Liver (tissue), 9 donors: ENCODE measurements around the gene B3GAT3. TPM values are rescaled to one million over a fixed set of nuclear protein-coding genes. Genes with fewer than 3 reads are reported as not detected.

Experiments
- DNase-seq: peaks from one replicate; pipeline ENCODE4 v3.0.0-alpha.2; 2017; ENCODE audit warnings: low spot score
- H3K27ac ChIP-seq, 2 donors: one replicate each; pipeline ENCODE4 v1.7.0; 2013; ENCODE audit warnings: inconsistent platforms in 2 of 2, low read length in 2 of 2, control low read depth in 1 of 2, low read depth in 1 of 2, mild to moderate bottlenecking in 1 of 2
- H3K27me3 ChIP-seq, 4 donors: one replicate each; pipeline versions ENCODE4 v1.6.1 to v1.7.0; 2013; ENCODE audit warnings: low read length in 3 of 4, inconsistent platforms in 1 of 4, mild to moderate bottlenecking in 1 of 4, moderate library complexity in 1 of 4; ENCODE audit not compliant: control insufficient read depth in 4 of 4, insufficient read depth in 4 of 4
- H3K36me3 ChIP-seq, 4 donors: one replicate each; pipeline versions ENCODE4 v1.6.1 to v1.7.0; 2013; ENCODE audit warnings: low read length in 3 of 4, mild to moderate bottlenecking in 3 of 4, low read depth in 1 of 4, moderate library complexity in 1 of 4; ENCODE audit not compliant: control insufficient read depth in 4 of 4, insufficient read depth in 3 of 4
- H3K4me1 ChIP-seq, 4 donors: one replicate each; pipeline versions ENCODE4 v1.6.1 to v1.7.0; 2013; ENCODE audit warnings: low read length in 3 of 4, mild to moderate bottlenecking in 3 of 4, moderate library complexity in 1 of 4; ENCODE audit not compliant: control insufficient read depth in 4 of 4, insufficient read depth in 4 of 4
- H3K4me3 ChIP-seq, 3 donors: one replicate each; pipeline versions ENCODE4 v1.6.1 to v1.7.0; 2013; ENCODE audit warnings: low read length in 3 of 3, control low read depth in 1 of 3, low read depth in 1 of 3, mild to moderate bottlenecking in 1 of 3
- H3K9ac ChIP-seq, 2 donors: one replicate each; pipeline ENCODE4 v1.7.0; 2013; ENCODE audit warnings: low read length in 2 of 2, mild to moderate bottlenecking in 2 of 2, moderate library complexity in 2 of 2, control low read depth in 1 of 2, low read depth in 1 of 2
- H3K9me3 ChIP-seq, 4 donors: one replicate each; pipeline versions ENCODE4 v1.6.1 to v1.7.0; 2013; ENCODE audit warnings: low read length in 3 of 4; ENCODE audit not compliant: control insufficient read depth in 4 of 4
- EGR1 ChIP-seq, 2 donors: IDR thresholded peaks; 2 replicates each; pipeline ENCODE4 v1.6.1; 2016 to 2018; ENCODE audit warnings: antibody characterized with exemption in 2 of 2, low read depth in 2 of 2
- FOXA2 ChIP-seq: IDR thresholded peaks from 2 replicates; pipeline ENCODE4 v1.6.1; 2016; ENCODE audit warnings: antibody characterized with exemption
- GABPA ChIP-seq, 2 donors: IDR thresholded peaks in 1 of 2; conservative IDR thresholded peaks in 1 of 2; 2 replicates each; pipeline ENCODE4 v1.6.1; 2016; ENCODE audit warnings: antibody characterized with exemption in 2 of 2, mild to moderate bottlenecking in 1 of 2, moderate library complexity in 1 of 2
- HNF4G ChIP-seq: IDR thresholded peaks from 2 replicates; pipeline ENCODE4 v1.6.1; 2016; ENCODE audit warnings: antibody characterized with exemption
- JUND ChIP-seq, 2 donors: IDR thresholded peaks; 2 replicates each; pipeline ENCODE4 v1.6.1; 2016; ENCODE audit warnings: antibody characterized with exemption in 2 of 2
- NR2F2 ChIP-seq: IDR thresholded peaks from 2 replicates; pipeline ENCODE4 v1.6.1; 2016; ENCODE audit warnings: antibody characterized with exemption
- RAD21 ChIP-seq, 2 donors: IDR thresholded peaks; 2 replicates each; pipeline ENCODE4 v1.6.1; 2016; ENCODE audit warnings: antibody characterized with exemption in 2 of 2, mild to moderate bottlenecking in 2 of 2
- SP1 ChIP-seq: IDR thresholded peaks from 2 replicates; pipeline ENCODE4 v1.6.1; 2018; ENCODE audit warnings: antibody characterized with exemption, mild to moderate bottlenecking
- TAF1 ChIP-seq: conservative IDR thresholded peaks from 2 replicates; pipeline ENCODE4 v1.6.1; 2016; ENCODE audit warnings: antibody characterized with exemption, mild to moderate bottlenecking
- YY1 ChIP-seq: IDR thresholded peaks from 2 replicates; pipeline ENCODE4 v1.6.1; 2016; ENCODE audit warnings: antibody characterized with exemption, mild to moderate bottlenecking
- WGBS: extraction: QIAGEN DNeasy Blood & Tissue Kit; methylation state at CpG from one replicate; pipeline ENCODE4 v1.1.7; 2013; 5-methylcytosine and 5-hydroxymethylcytosine counted together
- polyA plus RNA-seq, 2 donors: library from polyadenylated mRNA; stranded (reverse) in 1 of 2; unstranded in 1 of 2; fragments of 200-250 nt in 1 of 2; fragments of >200 nt in 1 of 2; fragmentation: Nextera tagmentation in 1 of 2; extraction: Ambion mirVana in 1 of 2; gene quantifications; one replicate each; pipeline versions ENCODE4 v1.2.1 to v1.2.3, GENCODE V29; 2013 to 2015
- total RNA-seq, 2 donors: library from RNA; depleted of rRNA; stranded (reverse); fragments of >200 nt; gene quantifications; one replicate each; pipeline ENCODE4 v1.2.3, GENCODE V29; 2014
- TF ChIP-seq, protein P1 (sequence below): IDR thresholded peaks from 2 replicates; pipeline ENCODE4 v1.6.1; 2016; ENCODE audit warnings: antibody characterized with exemption
- TF ChIP-seq, protein P2 (sequence below): fragments of 150-350 bp; IDR thresholded peaks from 2 replicates; pipeline ENCODE4 v1.5.1; 2017; ENCODE audit warnings: improper control_type of control experiment, low read depth, low read length; ENCODE audit not compliant: missing input control
- TF ChIP-seq, protein P3 (sequence below): IDR thresholded peaks from 2 replicates; pipeline ENCODE4 v1.6.1; 2016; ENCODE audit warnings: antibody characterized with exemption
- TF ChIP-seq, protein P4 (sequence below): IDR thresholded peaks from 2 replicates; pipeline ENCODE4 v1.6.1; 2016; ENCODE audit warnings: antibody characterized with exemption, mild to moderate bottlenecking
- TF ChIP-seq, protein P5 (sequence below): IDR thresholded peaks from 2 replicates; pipeline ENCODE4 v1.6.1; 2016; ENCODE audit warnings: antibody characterized with exemption
- donor health status: healthy.
- donor health status: healthy.
- donor health status: healthy.
- donor health status: healthy.
- donor health status: healthy.

B3GAT3 gene
- total and polyA plus RNA-seq, 4 donors, result 13.1 to 29.2 (median 17.8) TPM

DNA sequence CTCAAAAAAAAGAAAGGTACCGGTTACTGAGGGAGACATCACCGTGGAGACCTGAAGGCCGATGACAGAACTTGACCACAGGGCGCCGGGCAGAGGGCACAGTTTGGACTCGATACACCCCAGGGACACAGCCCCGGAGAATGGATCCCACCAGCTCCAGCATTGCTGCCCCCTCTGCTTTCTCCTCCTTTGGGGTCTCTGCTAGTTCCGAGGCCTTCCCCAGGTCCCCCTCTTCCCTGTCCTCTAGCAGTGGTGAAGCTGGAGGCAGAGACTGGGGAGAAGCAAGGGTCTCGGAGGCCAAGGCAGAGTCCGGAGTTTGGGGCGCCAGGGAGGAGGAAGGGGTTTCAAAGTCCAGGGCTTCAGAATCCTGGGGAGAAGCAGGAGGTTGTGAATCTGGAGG lies 43.2 kb downstream of the B3GAT3 start:
- Histone ChIP-seq H3K27ac (no peak overlapping the region), H3K9ac (no peak overlapping the region), H3K4me1 (peaks cover 6 to 30% (median 15%) of the 10 kb centered on the region in 4 donors), H3K27me3 (no peaks in the 10 kb centered on the region), H3K36me3 (peaks cover 6 to 41% (median 22%) of the 10 kb centered on the region in 4 donors), H3K9me3 (no peaks in the 10 kb centered on the region), H3K4me3 (no peak overlapping the region)
- 94% methylated on average over 11 of the region's 11 CpGs for WGBS
- TF ChIP-seq GABPA (IDR thresholded peaks at IDR 0.05 in 1 of 2, conservative IDR thresholded peaks at IDR 0.05 in 1 of 2) (no peak), EGR1 (IDR thresholded peaks at IDR 0.05; ENCODE audit: low read depth in 2 of 2) (no peak), FOXA2 (no peak), YY1 (no peak), HNF4G (no peak), NR2F2 (no peak), TAF1 (no peak)
- TF ChIP-seq, protein P1, sequence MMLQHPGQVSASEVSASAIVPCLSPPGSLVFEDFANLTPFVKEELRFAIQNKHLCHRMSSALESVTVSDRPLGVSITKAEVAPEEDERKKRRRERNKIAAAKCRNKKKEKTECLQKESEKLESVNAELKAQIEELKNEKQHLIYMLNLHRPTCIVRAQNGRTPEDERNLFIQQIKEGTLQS, result no peak
- TF ChIP-seq, protein P2, sequence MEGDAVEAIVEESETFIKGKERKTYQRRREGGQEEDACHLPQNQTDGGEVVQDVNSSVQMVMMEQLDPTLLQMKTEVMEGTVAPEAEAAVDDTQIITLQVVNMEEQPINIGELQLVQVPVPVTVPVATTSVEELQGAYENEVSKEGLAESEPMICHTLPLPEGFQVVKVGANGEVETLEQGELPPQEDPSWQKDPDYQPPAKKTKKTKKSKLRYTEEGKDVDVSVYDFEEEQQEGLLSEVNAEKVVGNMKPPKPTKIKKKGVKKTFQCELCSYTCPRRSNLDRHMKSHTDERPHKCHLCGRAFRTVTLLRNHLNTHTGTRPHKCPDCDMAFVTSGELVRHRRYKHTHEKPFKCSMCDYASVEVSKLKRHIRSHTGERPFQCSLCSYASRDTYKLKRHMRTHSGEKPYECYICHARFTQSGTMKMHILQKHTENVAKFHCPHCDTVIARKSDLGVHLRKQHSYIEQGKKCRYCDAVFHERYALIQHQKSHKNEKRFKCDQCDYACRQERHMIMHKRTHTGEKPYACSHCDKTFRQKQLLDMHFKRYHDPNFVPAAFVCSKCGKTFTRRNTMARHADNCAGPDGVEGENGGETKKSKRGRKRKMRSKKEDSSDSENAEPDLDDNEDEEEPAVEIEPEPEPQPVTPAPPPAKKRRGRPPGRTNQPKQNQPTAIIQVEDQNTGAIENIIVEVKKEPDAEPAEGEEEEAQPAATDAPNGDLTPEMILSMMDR, result no peak
- TF ChIP-seq, protein P3, sequence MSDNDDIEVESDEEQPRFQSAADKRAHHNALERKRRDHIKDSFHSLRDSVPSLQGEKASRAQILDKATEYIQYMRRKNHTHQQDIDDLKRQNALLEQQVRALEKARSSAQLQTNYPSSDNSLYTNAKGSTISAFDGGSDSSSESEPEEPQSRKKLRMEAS, result no peak
- TF ChIP-seq, protein P4, sequence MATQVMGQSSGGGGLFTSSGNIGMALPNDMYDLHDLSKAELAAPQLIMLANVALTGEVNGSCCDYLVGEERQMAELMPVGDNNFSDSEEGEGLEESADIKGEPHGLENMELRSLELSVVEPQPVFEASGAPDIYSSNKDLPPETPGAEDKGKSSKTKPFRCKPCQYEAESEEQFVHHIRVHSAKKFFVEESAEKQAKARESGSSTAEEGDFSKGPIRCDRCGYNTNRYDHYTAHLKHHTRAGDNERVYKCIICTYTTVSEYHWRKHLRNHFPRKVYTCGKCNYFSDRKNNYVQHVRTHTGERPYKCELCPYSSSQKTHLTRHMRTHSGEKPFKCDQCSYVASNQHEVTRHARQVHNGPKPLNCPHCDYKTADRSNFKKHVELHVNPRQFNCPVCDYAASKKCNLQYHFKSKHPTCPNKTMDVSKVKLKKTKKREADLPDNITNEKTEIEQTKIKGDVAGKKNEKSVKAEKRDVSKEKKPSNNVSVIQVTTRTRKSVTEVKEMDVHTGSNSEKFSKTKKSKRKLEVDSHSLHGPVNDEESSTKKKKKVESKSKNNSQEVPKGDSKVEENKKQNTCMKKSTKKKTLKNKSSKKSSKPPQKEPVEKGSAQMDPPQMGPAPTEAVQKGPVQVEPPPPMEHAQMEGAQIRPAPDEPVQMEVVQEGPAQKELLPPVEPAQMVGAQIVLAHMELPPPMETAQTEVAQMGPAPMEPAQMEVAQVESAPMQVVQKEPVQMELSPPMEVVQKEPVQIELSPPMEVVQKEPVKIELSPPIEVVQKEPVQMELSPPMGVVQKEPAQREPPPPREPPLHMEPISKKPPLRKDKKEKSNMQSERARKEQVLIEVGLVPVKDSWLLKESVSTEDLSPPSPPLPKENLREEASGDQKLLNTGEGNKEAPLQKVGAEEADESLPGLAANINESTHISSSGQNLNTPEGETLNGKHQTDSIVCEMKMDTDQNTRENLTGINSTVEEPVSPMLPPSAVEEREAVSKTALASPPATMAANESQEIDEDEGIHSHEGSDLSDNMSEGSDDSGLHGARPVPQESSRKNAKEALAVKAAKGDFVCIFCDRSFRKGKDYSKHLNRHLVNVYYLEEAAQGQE, result no peak
- no peak for DNase-seq

DNA sequence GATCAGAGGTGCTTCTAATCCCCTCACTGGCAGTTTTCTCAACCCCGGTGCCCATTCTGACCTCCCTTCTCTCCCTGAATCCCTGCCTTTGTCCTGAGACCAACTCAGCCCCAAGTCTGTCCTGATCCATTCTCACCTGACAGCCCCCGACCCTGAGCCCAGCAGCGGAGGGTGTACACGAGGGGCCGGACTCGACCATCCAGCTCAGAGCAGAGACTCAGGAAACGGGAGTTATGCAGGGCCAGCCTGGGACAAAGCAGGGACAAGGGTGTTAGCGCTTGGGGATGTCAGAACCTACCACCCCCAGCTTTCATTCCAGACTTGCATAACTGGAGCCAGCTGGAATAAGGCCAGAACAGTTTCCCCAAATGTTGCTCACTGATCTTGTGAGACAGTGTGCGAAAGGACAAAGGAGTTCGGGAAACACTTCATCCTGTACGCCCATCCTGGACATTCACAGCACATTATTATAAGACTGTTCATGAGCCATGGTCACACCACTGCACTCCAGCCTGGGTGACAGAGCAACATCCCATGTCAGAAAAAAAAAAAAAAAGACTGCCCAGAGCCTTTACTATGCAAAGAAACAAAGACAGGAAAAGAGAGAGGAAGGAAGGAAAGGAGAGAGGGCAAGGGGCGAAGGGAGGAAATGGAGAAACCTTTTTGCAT lies 44.6 kb downstream of the B3GAT3 start:
- Histone ChIP-seq H3K4me1 (peaks cover 6 to 39% (median 23%) of the 10 kb centered on the region in 4 donors), H3K36me3 (peaks cover 2 to 37% (median 20%) of the 10 kb centered on the region in 4 donors), H3K27ac (peak overlapping the region; percentile 95 to 96), H3K4me3 (no peak overlapping the region), H3K9me3 (no peaks in the 10 kb centered on the region), H3K9ac (no peak overlapping the region), H3K27me3 (no peaks in the 10 kb centered on the region)
- TF ChIP-seq TAF1, result peak; percentile 37
- no peak for TF ChIP-seq RAD21 (IDR thresholded peaks at IDR 0.05)
- no peak for TF ChIP-seq YY1
- TF ChIP-seq GABPA (IDR thresholded peaks at IDR 0.05 in 1 of 2, conservative IDR thresholded peaks at IDR 0.05 in 1 of 2), result no peak
- TF ChIP-seq NR2F2, result peak; percentile 89
- TF ChIP-seq EGR1 (IDR thresholded peaks at IDR 0.05; ENCODE audit: low read depth in 2 of 2), result no peak
- TF ChIP-seq SP1, result peak; percentile 21
- TF ChIP-seq, protein P5, sequence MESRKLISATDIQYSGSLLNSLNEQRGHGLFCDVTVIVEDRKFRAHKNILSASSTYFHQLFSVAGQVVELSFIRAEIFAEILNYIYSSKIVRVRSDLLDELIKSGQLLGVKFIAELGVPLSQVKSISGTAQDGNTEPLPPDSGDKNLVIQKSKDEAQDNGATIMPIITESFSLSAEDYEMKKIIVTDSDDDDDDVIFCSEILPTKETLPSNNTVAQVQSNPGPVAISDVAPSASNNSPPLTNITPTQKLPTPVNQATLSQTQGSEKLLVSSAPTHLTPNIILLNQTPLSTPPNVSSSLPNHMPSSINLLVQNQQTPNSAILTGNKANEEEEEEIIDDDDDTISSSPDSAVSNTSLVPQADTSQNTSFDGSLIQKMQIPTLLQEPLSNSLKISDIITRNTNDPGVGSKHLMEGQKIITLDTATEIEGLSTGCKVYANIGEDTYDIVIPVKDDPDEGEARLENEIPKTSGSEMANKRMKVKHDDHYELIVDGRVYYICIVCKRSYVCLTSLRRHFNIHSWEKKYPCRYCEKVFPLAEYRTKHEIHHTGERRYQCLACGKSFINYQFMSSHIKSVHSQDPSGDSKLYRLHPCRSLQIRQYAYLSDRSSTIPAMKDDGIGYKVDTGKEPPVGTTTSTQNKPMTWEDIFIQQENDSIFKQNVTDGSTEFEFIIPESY, result no peak
- TF ChIP-seq JUND (IDR thresholded peaks at IDR 0.05), result no peak
- no peak for TF ChIP-seq HNF4G
- no peak for DNase-seq
- WGBS, result 77% methylated on average over 12 of the region's 12 CpGs
